ENCODE measurements around the gene MRM1. TPM values are rescaled to one million over a fixed set of nuclear protein-coding genes. Genes with fewer than 3 reads are reported as not detected.

The MRM1 gene
- total RNA-seq, 1 donor from 2014 or later: 9.7 TPM

DNA sequence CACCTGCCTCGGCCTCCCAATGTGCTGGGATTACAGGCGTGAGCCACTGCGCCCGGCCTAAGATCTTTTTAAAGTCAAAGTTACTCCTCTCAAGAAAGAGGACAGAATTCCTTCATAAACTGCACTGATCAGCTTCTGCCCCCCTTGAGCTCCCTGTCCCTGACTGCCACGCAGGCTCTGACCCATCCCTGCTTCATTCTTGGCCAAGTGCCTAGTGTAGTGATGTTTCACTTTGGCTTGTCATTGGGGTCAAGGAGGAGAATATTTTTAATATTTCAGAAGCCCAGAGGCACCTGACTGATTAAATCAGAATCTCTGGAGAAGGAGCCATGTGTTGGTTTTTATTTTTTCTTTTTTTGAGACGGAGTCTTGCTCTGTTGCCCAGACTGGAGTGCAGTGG, 9.1 kb downstream of the MRM1 start:
- no peaks in the 10 kb centered on the region for H3K36me3 Mint-ChIP-seq
- H3K27ac Mint-ChIP-seq: no peak overlapping the region
- TF ChIP-seq, protein P1, sequence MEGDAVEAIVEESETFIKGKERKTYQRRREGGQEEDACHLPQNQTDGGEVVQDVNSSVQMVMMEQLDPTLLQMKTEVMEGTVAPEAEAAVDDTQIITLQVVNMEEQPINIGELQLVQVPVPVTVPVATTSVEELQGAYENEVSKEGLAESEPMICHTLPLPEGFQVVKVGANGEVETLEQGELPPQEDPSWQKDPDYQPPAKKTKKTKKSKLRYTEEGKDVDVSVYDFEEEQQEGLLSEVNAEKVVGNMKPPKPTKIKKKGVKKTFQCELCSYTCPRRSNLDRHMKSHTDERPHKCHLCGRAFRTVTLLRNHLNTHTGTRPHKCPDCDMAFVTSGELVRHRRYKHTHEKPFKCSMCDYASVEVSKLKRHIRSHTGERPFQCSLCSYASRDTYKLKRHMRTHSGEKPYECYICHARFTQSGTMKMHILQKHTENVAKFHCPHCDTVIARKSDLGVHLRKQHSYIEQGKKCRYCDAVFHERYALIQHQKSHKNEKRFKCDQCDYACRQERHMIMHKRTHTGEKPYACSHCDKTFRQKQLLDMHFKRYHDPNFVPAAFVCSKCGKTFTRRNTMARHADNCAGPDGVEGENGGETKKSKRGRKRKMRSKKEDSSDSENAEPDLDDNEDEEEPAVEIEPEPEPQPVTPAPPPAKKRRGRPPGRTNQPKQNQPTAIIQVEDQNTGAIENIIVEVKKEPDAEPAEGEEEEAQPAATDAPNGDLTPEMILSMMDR (conservative IDR thresholded peaks at IDR 0.05): no peak
- peaks cover 12% of the 10 kb centered on the region for H3K4me1 Mint-ChIP-seq (ENCODE audit: unreplicated experiment)
- no peak overlapping the region for H3K4me3 Mint-ChIP-seq
- DNase-seq (ENCODE audit: extremely low spot score, unreplicated experiment): no peak
- no peaks in the 10 kb centered on the region for H3K9me3 Mint-ChIP-seq
- peaks cover 3% of the 10 kb centered on the region for H3K27me3 Mint-ChIP-seq

DNA sequence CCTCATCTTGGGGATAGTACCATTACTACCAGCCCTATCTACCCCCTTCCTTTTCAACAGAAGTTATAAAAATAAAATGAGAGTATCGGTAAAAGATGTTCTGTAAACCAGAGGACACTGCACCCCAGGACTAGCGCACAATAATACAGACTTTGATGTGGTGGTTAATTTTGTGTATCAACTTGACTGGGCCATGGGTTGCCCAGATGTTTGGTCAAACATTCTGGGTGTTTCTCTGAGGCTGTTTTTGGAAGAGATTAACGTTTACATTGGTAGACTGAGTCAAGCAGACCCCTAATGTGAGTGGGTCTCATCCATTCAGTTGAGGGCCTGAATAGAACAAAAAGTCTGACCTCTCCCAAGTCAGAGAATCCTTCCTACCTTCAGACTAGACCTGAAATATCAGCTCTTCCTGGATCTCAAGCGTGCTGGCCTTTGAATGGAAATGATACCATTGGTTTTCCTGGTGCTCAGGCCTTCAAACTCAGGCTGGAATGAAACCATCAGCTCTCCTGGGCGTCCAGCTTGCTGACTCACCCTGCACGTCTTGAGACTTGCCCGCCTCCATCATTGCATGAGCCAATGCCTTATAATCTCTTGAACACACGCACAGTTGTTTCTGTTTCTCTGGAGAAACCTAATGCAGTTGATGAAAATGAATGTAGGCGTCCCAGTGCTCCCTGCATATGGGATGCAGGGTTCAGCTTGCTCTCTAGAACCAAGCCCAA, 10.1 kb downstream of the MRM1 start:
- DNase-seq (ENCODE audit: extremely low spot score, unreplicated experiment): no peak
- H3K27ac Mint-ChIP-seq: no peak overlapping the region
- H3K36me3 Mint-ChIP-seq: no peaks in the 10 kb centered on the region
- H3K9me3 Mint-ChIP-seq: no peaks in the 10 kb centered on the region
- H3K4me1 Mint-ChIP-seq (ENCODE audit: unreplicated experiment): peaks cover 5% of the 10 kb centered on the region
- H3K27me3 Mint-ChIP-seq: peaks cover 3% of the 10 kb centered on the region
- TF ChIP-seq, protein P1 (conservative IDR thresholded peaks at IDR 0.05): no peak
- H3K4me3 Mint-ChIP-seq: no peak overlapping the region

DNA sequence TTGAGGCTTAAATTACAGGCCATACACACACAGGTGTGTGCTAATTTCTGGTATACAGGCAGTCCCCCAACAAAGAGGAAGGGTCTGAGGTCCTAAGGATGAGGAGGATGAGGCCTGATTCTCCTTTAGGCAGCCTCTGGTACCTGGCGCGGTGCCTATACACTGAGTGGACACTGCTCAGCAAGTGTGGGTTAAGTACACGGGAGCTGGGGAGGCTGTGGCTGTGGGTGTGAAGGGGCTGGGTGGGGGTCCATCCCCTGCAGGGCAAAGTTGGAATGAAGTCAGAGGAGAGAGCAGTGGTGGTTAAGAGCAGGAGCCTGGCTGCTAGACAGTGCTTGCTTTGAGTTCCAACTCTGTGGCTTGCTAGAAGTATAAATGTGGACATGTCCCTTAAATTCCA, 10.9 kb downstream of the MRM1 start:
- Mint-ChIP-seq H3K9me3 (no peaks in the 10 kb centered on the region), H3K4me1 (ENCODE audit: unreplicated experiment) (peaks cover 5% of the 10 kb centered on the region), H3K27ac (no peak overlapping the region), H3K27me3 (peaks cover 3% of the 10 kb centered on the region), H3K36me3 (no peaks in the 10 kb centered on the region), H3K4me3 (no peak overlapping the region)
- TF ChIP-seq, protein P1 (conservative IDR thresholded peaks at IDR 0.05): no peak
- no peak for DNase-seq (ENCODE audit: extremely low spot score, unreplicated experiment)

DNA sequence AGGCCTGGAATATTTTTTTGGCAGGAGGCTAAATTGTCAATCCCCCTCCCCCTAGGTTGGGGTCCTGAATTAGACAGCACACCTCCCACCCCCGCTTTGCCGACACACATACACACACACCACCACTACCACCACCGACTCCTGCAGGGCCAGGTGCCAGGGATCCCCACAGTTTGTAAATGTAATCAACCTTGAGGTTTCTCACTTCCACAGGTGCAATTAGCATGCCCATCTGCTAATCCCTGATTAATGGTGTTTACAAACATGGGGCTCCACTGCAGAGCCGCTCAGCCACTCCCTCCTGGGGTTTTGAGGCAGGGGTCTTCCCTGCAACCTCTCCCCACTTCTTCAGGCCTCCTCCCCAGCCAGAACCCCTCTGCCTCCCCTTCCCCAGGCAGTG, 11.8 kb downstream of the MRM1 start:
- H3K9me3 Mint-ChIP-seq: no peaks in the 10 kb centered on the region
- H3K4me1 Mint-ChIP-seq (ENCODE audit: unreplicated experiment): peaks cover under 1% of the 10 kb centered on the region
- DNase-seq (ENCODE audit: extremely low spot score, unreplicated experiment): no peak
- H3K27ac Mint-ChIP-seq: no peak overlapping the region
- H3K27me3 Mint-ChIP-seq: peaks cover 3% of the 10 kb centered on the region
- no peaks in the 10 kb centered on the region for H3K36me3 Mint-ChIP-seq
- TF ChIP-seq, protein P1 (conservative IDR thresholded peaks at IDR 0.05): no peak
- H3K4me3 Mint-ChIP-seq: no peak overlapping the region

DNA sequence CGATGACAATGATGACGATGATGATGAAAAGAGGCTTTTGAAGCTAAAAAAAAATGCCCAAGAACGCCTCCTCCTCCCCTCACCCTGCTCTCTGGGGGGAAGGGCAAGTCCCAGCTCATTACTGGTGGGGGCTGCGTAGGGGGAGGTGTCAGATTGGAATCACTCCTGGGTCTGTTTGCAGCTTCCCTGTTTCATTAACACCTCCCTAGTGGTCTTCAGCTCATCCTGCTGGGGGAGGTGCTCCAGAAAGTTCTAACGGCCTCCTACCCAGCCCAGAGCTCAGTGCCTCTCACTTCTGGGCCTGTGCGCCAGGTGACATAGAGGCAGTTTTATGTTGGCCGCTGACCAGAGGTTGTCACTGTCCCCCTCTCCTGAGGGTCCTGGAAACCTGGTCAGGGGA, 12.7 kb downstream of the MRM1 start:
- peaks cover 3% of the 10 kb centered on the region for H3K27me3 Mint-ChIP-seq
- H3K9me3 Mint-ChIP-seq: no peaks in the 10 kb centered on the region
- H3K4me3 Mint-ChIP-seq: no peak overlapping the region
- TF ChIP-seq, protein P1 (conservative IDR thresholded peaks at IDR 0.05): no peak
- no peak for DNase-seq (ENCODE audit: extremely low spot score, unreplicated experiment)
- no peak overlapping the region for H3K27ac Mint-ChIP-seq
- no peaks in the 10 kb centered on the region for H3K4me1 Mint-ChIP-seq (ENCODE audit: unreplicated experiment)
- H3K36me3 Mint-ChIP-seq: no peaks in the 10 kb centered on the region
